H9 (cell line): Measurements from ENCODE around the gene MAGI1. TPM values are rescaled to one million over a fixed set of nuclear protein-coding genes. Genes with fewer than 3 reads are reported as not detected.

Experiments
- DNase-seq: peaks from one replicate; pipeline ENCODE4 v3.0.0-alpha.2; 2017
- H2AFZ ChIP-seq: one replicate; pipeline ENCODE4 v1.6.1; 2013; ENCODE audit warnings: mild to moderate bottlenecking, low read length, control low read depth, moderate library complexity
- H2AK5ac ChIP-seq: 2 replicates; pipeline ENCODE4 v1.6.1; 2013; ENCODE audit warnings: low read length, control low read depth, mixed read lengths; ENCODE audit not compliant: insufficient read length
- H2BK120ac ChIP-seq: one replicate; pipeline ENCODE4 v1.6.1; 2013; ENCODE audit warnings: low read depth, mild to moderate bottlenecking, low read length, control low read depth, inconsistent platforms; ENCODE audit not compliant: poor library complexity, severe bottlenecking
- H2BK12ac ChIP-seq: 2 replicates; pipeline ENCODE4 v1.6.1; 2013; ENCODE audit warnings: low read length, control low read depth, mixed read lengths, low read depth; ENCODE audit not compliant: insufficient read length
- H2BK15ac ChIP-seq: 2 replicates; pipeline ENCODE4 v1.6.1; 2013; ENCODE audit warnings: low read depth, low read length, control low read depth
- H2BK20ac ChIP-seq: one replicate; pipeline ENCODE4 v1.6.1; 2013; ENCODE audit warnings: low read depth, mild to moderate bottlenecking, low read length, control low read depth, inconsistent platforms; ENCODE audit not compliant: poor library complexity, severe bottlenecking
- H2BK5ac ChIP-seq: 2 replicates; pipeline ENCODE4 v1.6.1; 2013; ENCODE audit warnings: low read length, control low read depth, mixed read lengths; ENCODE audit not compliant: insufficient read length
- H3K14ac ChIP-seq: 2 replicates; pipeline ENCODE4 v1.6.1; 2013; ENCODE audit warnings: low read length, control low read depth; ENCODE audit not compliant: insufficient read depth
- H3K18ac ChIP-seq: 2 replicates; pipeline ENCODE4 v1.6.1; 2013; ENCODE audit warnings: low read depth, mild to moderate bottlenecking, mixed read lengths, low read length, control low read depth; ENCODE audit not compliant: insufficient read length
- H3K23ac ChIP-seq: 2 replicates; pipeline ENCODE4 v1.6.1; 2013; ENCODE audit warnings: low read length, control low read depth, mixed read lengths, low read depth; ENCODE audit not compliant: insufficient read length
- H3K23me2 ChIP-seq: 2 replicates; pipeline ENCODE4 v1.6.1; 2013; ENCODE audit warnings: low read depth, mild to moderate bottlenecking, mixed read lengths, low read length, control low read depth; ENCODE audit not compliant: insufficient read length, poor library complexity, severe bottlenecking
- H3K27ac ChIP-seq: 2 replicates; pipeline ENCODE4 v1.5.1; 2013; ENCODE audit warnings: low read length, control low read depth, mixed read lengths, low read depth; ENCODE audit not compliant: insufficient read length
- H3K27me3 ChIP-seq: 2 replicates; pipeline ENCODE4 v1.6.1; 2013; ENCODE audit warnings: low read length, control low read depth, inconsistent platforms; ENCODE audit not compliant: insufficient read depth
- H3K4ac ChIP-seq: 2 replicates; pipeline ENCODE4 v1.6.1; 2013; ENCODE audit warnings: low read depth, mild to moderate bottlenecking, control low read depth, inconsistent platforms, low read length, moderate library complexity
- H3K4me1 ChIP-seq: 2 replicates; pipeline ENCODE4 v1.6.1; 2013; ENCODE audit warnings: low read length, control low read depth, inconsistent platforms; ENCODE audit not compliant: insufficient read depth
- H3K4me2 ChIP-seq: 2 replicates; pipeline ENCODE4 v1.6.1; 2013; ENCODE audit warnings: low read length, control low read depth, mixed read lengths; ENCODE audit not compliant: insufficient read length, insufficient read depth
- H3K56ac ChIP-seq: 2 replicates; pipeline ENCODE4 v1.6.1; 2013; ENCODE audit warnings: low read depth, mild to moderate bottlenecking, mixed read lengths, low read length, control low read depth; ENCODE audit not compliant: insufficient read length
- H3K79me1 ChIP-seq: 2 replicates; pipeline ENCODE4 v1.6.1; 2013; ENCODE audit warnings: low read depth, mild to moderate bottlenecking, moderate library complexity, low read length, control low read depth, inconsistent platforms; ENCODE audit not compliant: insufficient read depth, poor library complexity, severe bottlenecking
- H3K79me2 ChIP-seq: 2 replicates; pipeline ENCODE4 v1.6.1; 2013; ENCODE audit warnings: low read length, control low read depth, inconsistent platforms; ENCODE audit not compliant: insufficient read depth
- H3K9ac ChIP-seq: 2 replicates; pipeline ENCODE4 v1.6.1; 2013; ENCODE audit warnings: low read length, control low read depth, mixed read lengths; ENCODE audit not compliant: insufficient read length; ENCODE audit errors: extremely low read depth
- H3K9me3 ChIP-seq: one replicate; pipeline ENCODE4 v1.6.1; 2013; ENCODE audit warnings: low read depth, low read length, inconsistent platforms; ENCODE audit not compliant: control insufficient read depth
- H3T11ph ChIP-seq: one replicate; pipeline ENCODE4 v1.6.1; 2013; ENCODE audit warnings: mild to moderate bottlenecking, low read length, control low read depth, inconsistent platforms
- H4K20me1 ChIP-seq: one replicate; pipeline ENCODE4 v1.6.1; 2013; ENCODE audit not compliant: control insufficient read depth, insufficient read length, insufficient read depth
- H4K5ac ChIP-seq: 2 replicates; pipeline ENCODE4 v1.6.1; 2013; ENCODE audit warnings: low read depth, mild to moderate bottlenecking, mixed read lengths, low read length, control low read depth; ENCODE audit not compliant: insufficient read length
- H4K8ac ChIP-seq: replicated peaks from 2 replicates; pipeline ENCODE4 v1.6.1; 2013; ENCODE audit warnings: low read length, control low read depth, mixed read lengths, low read depth; ENCODE audit not compliant: insufficient read length
- H4K91ac ChIP-seq: 2 replicates; pipeline ENCODE4 v1.6.1; 2013; ENCODE audit warnings: low read depth, mild to moderate bottlenecking, moderate library complexity, mixed read lengths, low read length, control low read depth; ENCODE audit not compliant: insufficient read length
- H3K27ac Mint-ChIP-seq, 3 experiments: 2 replicates in 2 of 3; 3 replicates in 1 of 3; pipeline ENCODE4 v1.8.0; 2020 to 2021; ENCODE audit warnings: mixed read lengths in 3 of 3, mild to moderate bottlenecking in 1 of 3, moderate library complexity in 1 of 3
- H3K27me3 Mint-ChIP-seq: 2 replicates; pipeline ENCODE4 v1.8.0; 2021; ENCODE audit warnings: low read depth, mild to moderate bottlenecking, moderate library complexity, mixed read lengths
- H3K36me3 Mint-ChIP-seq, 3 experiments: 2 replicates in 2 of 3; 3 replicates in 1 of 3; pipeline ENCODE4 v1.8.0; 2020 to 2021; ENCODE audit warnings: low read depth in 3 of 3, mixed read lengths in 3 of 3; ENCODE audit not compliant: insufficient read depth in 1 of 3
- H3K4me1 Mint-ChIP-seq, 2 experiments: 2 replicates each; pipeline ENCODE4 v1.8.0; 2020; ENCODE audit warnings: mixed read lengths in 2 of 2
- H3K4me3 Mint-ChIP-seq, 2 experiments: 2 replicates in 1 of 2; 3 replicates in 1 of 2; pipeline ENCODE4 v1.8.0; 2020 to 2021; ENCODE audit warnings: mild to moderate bottlenecking in 2 of 2, mixed read lengths in 2 of 2, moderate library complexity in 1 of 2
- H3K9me3 Mint-ChIP-seq, 2 experiments: 2 replicates in 1 of 2; 3 replicates in 1 of 2; pipeline ENCODE4 v1.8.0; 2020; ENCODE audit warnings: mild to moderate bottlenecking in 2 of 2, mixed read lengths in 2 of 2, moderate library complexity in 1 of 2
- CTCF ChIP-seq: fragments of 200-600 bp; sonication (generic); conservative IDR thresholded peaks from 3 replicates; pipeline ENCODE4 v1.8.0; 2021; ENCODE audit warnings: antibody characterized with exemption, mild to moderate bottlenecking
- WGBS: extraction: QIAGEN DNeasy Blood & Tissue Kit; methylation state at CpG from one replicate; pipeline ENCODE4 v1.1.7; 2013; ENCODE audit warnings: missing lambda C conversion rate, low lambda C conversion rate, mixed read lengths; ENCODE audit not compliant: insufficient read length; ENCODE audit errors: extremely low coverage; 5-methylcytosine and 5-hydroxymethylcytosine counted together
- total RNA-seq: library from RNA; stranded (reverse); gene quantifications from 2 replicates; pipeline ENCODE4 v1.2.1, GENCODE V29; 2021

The MAGI1 gene
- total RNA-seq, 1 experiment from 2014 or later = 65.7 TPM

DNA sequence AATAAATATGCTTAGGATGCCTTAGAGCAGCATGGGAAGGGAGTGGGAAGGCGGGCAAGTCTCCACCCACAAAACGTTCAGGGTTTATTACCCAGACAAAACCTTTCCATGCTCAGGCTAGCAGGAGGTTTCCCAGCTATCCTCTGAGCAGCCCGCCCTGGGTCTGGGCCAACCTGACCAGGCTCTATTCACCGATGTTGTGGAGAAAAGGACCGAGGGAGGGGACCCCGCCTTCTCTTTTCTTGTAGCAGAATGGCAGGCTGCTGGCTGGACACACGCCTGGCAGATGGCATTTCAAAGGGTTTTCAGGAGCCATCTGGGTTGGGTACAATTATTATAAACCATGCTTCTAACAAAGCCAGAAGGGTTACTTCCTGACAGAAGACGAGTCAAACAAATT lies 540.9 kb downstream of the MAGI1 start:
- H3K4me2 ChIP-seq = no peak overlapping the region
- no peak overlapping the region for H3K56ac ChIP-seq
- Mint-ChIP-seq H3K4me3 (no peak overlapping the region), H3K4me1 (peaks cover 24 to 25% of the 10 kb centered on the region in 2 experiments), H3K9me3 (no peaks in the 10 kb centered on the region), H3K36me3 (peaks cover 0 to 5% (median 5%) of the 10 kb centered on the region in 3 experiments; a peak in 3 of 7 replicates), H3K27me3 (no peaks in the 10 kb centered on the region), H3K27ac (no peak overlapping the region)
- H3K18ac ChIP-seq = no peak overlapping the region
- no peak overlapping the region for H3T11ph ChIP-seq
- no peak overlapping the region for H4K8ac ChIP-seq
- H3K14ac ChIP-seq = no peak overlapping the region
- H3K9ac ChIP-seq = no peak overlapping the region
- H2BK120ac ChIP-seq = no peak overlapping the region
- no peak overlapping the region for H3K4ac ChIP-seq
- no peaks in the 10 kb centered on the region for H3K79me1 ChIP-seq
- no peak for TF ChIP-seq CTCF
- no peak overlapping the region for H2BK15ac ChIP-seq
- DNase-seq = no peak
- no peaks in the 10 kb centered on the region for H3K27me3 ChIP-seq
- H3K23me2 ChIP-seq = no peaks in the 10 kb centered on the region
- no peak overlapping the region for H3K27ac ChIP-seq
- H2AK5ac ChIP-seq = no peak overlapping the region
- no peak overlapping the region for H4K5ac ChIP-seq
- no CpG with 5 or more reads among the region's 8 CpGs for WGBS
- H4K91ac ChIP-seq = no peak overlapping the region
- H2BK20ac ChIP-seq = no peak overlapping the region
- H3K4me1 ChIP-seq = no peaks in the 10 kb centered on the region
- no peaks in the 10 kb centered on the region for H4K20me1 ChIP-seq
- no peak overlapping the region for H2AFZ ChIP-seq
- no peaks in the 10 kb centered on the region for H3K79me2 ChIP-seq
- no peak overlapping the region for H3K23ac ChIP-seq
- no peaks in the 10 kb centered on the region for H3K9me3 ChIP-seq
- H2BK12ac ChIP-seq = no peak overlapping the region
- H2BK5ac ChIP-seq = no peak overlapping the region
